Astrocyte (in vitro differentiated cells and primary cell): ENCODE results near the gene LMTK3. TPM values are rescaled to one million over a fixed set of nuclear protein-coding genes. Genes with fewer than 3 reads are reported as not detected.
"Not testable (repeated sequence)": the region's sequence is repeated elsewhere in the genome, so short reads cannot be mapped to it uniquely, and the experiment has no call there.

Experiments
- DNase-seq: peaks from one replicate; pipeline ENCODE4 v3.0.0-alpha.2; 2010; ENCODE audit warnings: low read depth
- FAIRE-seq: peaks from 2 replicates; lab custom pipeline; 2011; peaks lifted over from hg19 to GRCh38; lab: Jason Lieb, UNC
- H2AFZ ChIP-seq: 2 replicates; pipeline ENCODE4 v1.6.0; 2012; ENCODE audit warnings: low read depth, low read length, inconsistent platforms
- H3K27ac ChIP-seq: 2 replicates; pipeline ENCODE4 v1.5.1; 2011; ENCODE audit warnings: low read depth, low read length, inconsistent platforms
- H3K27me3 ChIP-seq: 2 replicates; pipeline ENCODE4 v1.6.0; 2011; ENCODE audit warnings: low read length, inconsistent platforms; ENCODE audit not compliant: insufficient read depth
- H3K36me3 ChIP-seq: 2 replicates; pipeline ENCODE4 v1.5.1; 2011; ENCODE audit warnings: low read length, inconsistent platforms; ENCODE audit not compliant: insufficient read depth
- H3K4me1 ChIP-seq: 2 replicates; pipeline ENCODE4 v1.5.1; 2011; ENCODE audit warnings: low read length, inconsistent platforms; ENCODE audit not compliant: insufficient read depth
- H3K4me2 ChIP-seq: 2 replicates; pipeline ENCODE4 v1.6.0; 2012; ENCODE audit warnings: low read length, inconsistent platforms
- H3K4me3 ChIP-seq: 2 replicates; pipeline ENCODE4 v1.5.1; 2011; ENCODE audit warnings: low read depth, mild to moderate bottlenecking, low read length, inconsistent platforms; ENCODE audit not compliant: insufficient read depth
- H3K79me2 ChIP-seq: 2 replicates; pipeline ENCODE4 v1.6.0; 2012; ENCODE audit warnings: mild to moderate bottlenecking, low read length, inconsistent platforms; ENCODE audit not compliant: insufficient read depth
- H3K9ac ChIP-seq: 2 replicates; pipeline ENCODE4 v1.6.0; 2012; ENCODE audit warnings: mild to moderate bottlenecking, low read length, inconsistent platforms
- H3K9me3 ChIP-seq: 2 replicates; pipeline ENCODE4 v1.5.1; 2012; ENCODE audit warnings: low read depth, mild to moderate bottlenecking, low read length, inconsistent platforms; ENCODE audit not compliant: insufficient read depth
- H4K20me1 ChIP-seq: 2 replicates; pipeline ENCODE4 v1.6.0; 2012; ENCODE audit warnings: low read length, inconsistent platforms; ENCODE audit not compliant: insufficient read depth
- H3K27ac Mint-ChIP-seq: one replicate; pipeline ENCODE4 v1.8.0; 2021; ENCODE audit warnings: mild to moderate bottlenecking, mixed read lengths; ENCODE audit not compliant: unreplicated experiment
- H3K27me3 Mint-ChIP-seq: one replicate; pipeline ENCODE4 v1.8.0; 2021; ENCODE audit warnings: low read depth, mixed read lengths; ENCODE audit not compliant: unreplicated experiment
- H3K36me3 Mint-ChIP-seq: one replicate; pipeline ENCODE4 v1.8.0; 2021; ENCODE audit warnings: low read depth, mixed read lengths; ENCODE audit not compliant: unreplicated experiment
- H3K4me1 Mint-ChIP-seq: one replicate; pipeline ENCODE4 v1.8.0; 2021; ENCODE audit warnings: low read depth, mixed read lengths; ENCODE audit not compliant: unreplicated experiment
- H3K4me3 Mint-ChIP-seq: one replicate; pipeline ENCODE4 v1.8.0; 2021; ENCODE audit warnings: mild to moderate bottlenecking, moderate library complexity, mixed read lengths; ENCODE audit not compliant: unreplicated experiment
- H3K9me3 Mint-ChIP-seq: one replicate; pipeline ENCODE4 v1.8.0; 2021; ENCODE audit warnings: mild to moderate bottlenecking, mixed read lengths; ENCODE audit not compliant: unreplicated experiment
- EZH2 ChIP-seq: IDR thresholded peaks from 2 replicates; pipeline ENCODE4 v1.6.1; 2012; ENCODE audit warnings: mild to moderate bottlenecking, low read length, inconsistent platforms; ENCODE audit not compliant: insufficient read depth
- total RNA-seq: library from RNA; stranded (reverse); gene quantifications from 2 replicates; pipeline ENCODE4 v1.2.1, GENCODE V29; 2021
- TF ChIP-seq, protein P1 (sequence below): IDR thresholded peaks from 2 replicates; pipeline ENCODE4 v1.5.1; 2011; ENCODE audit warnings: low read depth, mild to moderate bottlenecking, inconsistent platforms, low read length, moderate library complexity; ENCODE audit not compliant: insufficient read depth

The LMTK3 gene
- total RNA-seq, 1 donor from 2014 or later: 6.2 TPM

DNA sequence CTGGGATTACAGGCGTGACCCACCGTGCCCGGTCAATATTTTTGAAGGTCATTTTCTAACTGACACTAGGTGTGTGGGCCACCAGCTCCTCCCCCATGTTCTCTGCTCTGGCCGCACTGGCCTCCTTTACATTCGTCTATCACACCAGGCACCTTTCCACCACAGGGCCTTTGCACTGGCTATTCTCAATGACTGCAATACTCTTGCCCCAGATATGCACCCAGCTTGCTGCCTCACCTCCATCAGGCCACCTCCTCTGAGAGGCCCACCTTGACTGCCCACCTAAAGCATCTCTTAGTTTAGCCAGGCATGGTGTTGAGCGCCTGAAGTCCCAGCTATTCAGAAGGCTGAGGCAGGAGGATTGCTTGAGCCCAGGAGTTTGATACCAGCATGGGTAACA is 30.2 kb upstream of the LMTK3 start:
- Mint-ChIP-seq H3K36me3 (no peaks in the 10 kb centered on the region), H3K4me1 (peaks cover 3% of the 10 kb centered on the region), H3K9me3 (no peaks in the 10 kb centered on the region), H3K27ac (peak overlapping the region; percentile 53), H3K4me3 (no peak overlapping the region), H3K27me3 (no peaks in the 10 kb centered on the region)
- peaks cover 5% of the 10 kb centered on the region for H3K4me1 ChIP-seq
- DNase-seq (no peak), FAIRE-seq (no peak)
- no peaks in the 10 kb centered on the region for H3K9me3 ChIP-seq
- H3K27ac ChIP-seq: no peak overlapping the region
- no peak overlapping the region for H3K4me3 ChIP-seq
- no peak overlapping the region for H3K9ac ChIP-seq
- H4K20me1 ChIP-seq: no peaks in the 10 kb centered on the region
- no peak overlapping the region for H2AFZ ChIP-seq
- no peaks in the 10 kb centered on the region for H3K36me3 ChIP-seq
- no peaks in the 10 kb centered on the region for H3K27me3 ChIP-seq
- no peaks in the 10 kb centered on the region for H3K79me2 ChIP-seq
- H3K4me2 ChIP-seq: no peak overlapping the region
- TF ChIP-seq EZH2: no peak
- TF ChIP-seq, protein P1, sequence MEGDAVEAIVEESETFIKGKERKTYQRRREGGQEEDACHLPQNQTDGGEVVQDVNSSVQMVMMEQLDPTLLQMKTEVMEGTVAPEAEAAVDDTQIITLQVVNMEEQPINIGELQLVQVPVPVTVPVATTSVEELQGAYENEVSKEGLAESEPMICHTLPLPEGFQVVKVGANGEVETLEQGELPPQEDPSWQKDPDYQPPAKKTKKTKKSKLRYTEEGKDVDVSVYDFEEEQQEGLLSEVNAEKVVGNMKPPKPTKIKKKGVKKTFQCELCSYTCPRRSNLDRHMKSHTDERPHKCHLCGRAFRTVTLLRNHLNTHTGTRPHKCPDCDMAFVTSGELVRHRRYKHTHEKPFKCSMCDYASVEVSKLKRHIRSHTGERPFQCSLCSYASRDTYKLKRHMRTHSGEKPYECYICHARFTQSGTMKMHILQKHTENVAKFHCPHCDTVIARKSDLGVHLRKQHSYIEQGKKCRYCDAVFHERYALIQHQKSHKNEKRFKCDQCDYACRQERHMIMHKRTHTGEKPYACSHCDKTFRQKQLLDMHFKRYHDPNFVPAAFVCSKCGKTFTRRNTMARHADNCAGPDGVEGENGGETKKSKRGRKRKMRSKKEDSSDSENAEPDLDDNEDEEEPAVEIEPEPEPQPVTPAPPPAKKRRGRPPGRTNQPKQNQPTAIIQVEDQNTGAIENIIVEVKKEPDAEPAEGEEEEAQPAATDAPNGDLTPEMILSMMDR: no peak

DNA sequence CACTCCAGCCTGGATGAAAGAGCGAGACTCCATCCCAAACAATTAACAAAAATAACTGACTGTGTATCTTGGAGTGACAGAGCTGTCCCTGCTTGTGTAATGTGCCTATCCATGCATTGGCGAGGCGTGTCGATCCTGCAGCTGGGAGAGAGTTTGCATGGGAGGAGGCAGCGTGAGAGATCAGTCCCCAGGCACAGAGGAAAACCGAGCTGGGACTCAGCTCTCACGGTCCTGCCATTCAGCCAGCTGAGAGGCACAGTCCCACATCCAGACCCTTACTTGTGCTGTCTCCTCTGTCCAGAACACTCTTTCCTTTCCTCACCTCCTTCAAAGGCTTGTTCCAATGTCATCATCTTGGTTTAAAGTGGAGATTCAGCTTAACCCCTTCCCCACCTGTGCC is 28.5 kb upstream of the LMTK3 start:
- Histone ChIP-seq H3K27ac (no peak overlapping the region), H3K9me3 (no peaks in the 10 kb centered on the region), H3K4me1 (peaks cover 5% of the 10 kb centered on the region), H3K27me3 (no peaks in the 10 kb centered on the region), H3K4me3 (no peak overlapping the region), H2AFZ (no peak overlapping the region), H3K36me3 (no peaks in the 10 kb centered on the region), H3K79me2 (no peaks in the 10 kb centered on the region), H3K4me2 (no peak overlapping the region), H3K9ac (no peak overlapping the region), H4K20me1 (no peaks in the 10 kb centered on the region)
- H3K27ac Mint-ChIP-seq: no peak overlapping the region
- TF ChIP-seq EZH2: no peak
- no peaks in the 10 kb centered on the region for H3K9me3 Mint-ChIP-seq
- FAIRE-seq: no peak
- DNase-seq: no peak
- peaks cover 3% of the 10 kb centered on the region for H3K4me1 Mint-ChIP-seq
- no peaks in the 10 kb centered on the region for H3K27me3 Mint-ChIP-seq
- no peaks in the 10 kb centered on the region for H3K36me3 Mint-ChIP-seq
- H3K4me3 Mint-ChIP-seq: no peak overlapping the region

DNA sequence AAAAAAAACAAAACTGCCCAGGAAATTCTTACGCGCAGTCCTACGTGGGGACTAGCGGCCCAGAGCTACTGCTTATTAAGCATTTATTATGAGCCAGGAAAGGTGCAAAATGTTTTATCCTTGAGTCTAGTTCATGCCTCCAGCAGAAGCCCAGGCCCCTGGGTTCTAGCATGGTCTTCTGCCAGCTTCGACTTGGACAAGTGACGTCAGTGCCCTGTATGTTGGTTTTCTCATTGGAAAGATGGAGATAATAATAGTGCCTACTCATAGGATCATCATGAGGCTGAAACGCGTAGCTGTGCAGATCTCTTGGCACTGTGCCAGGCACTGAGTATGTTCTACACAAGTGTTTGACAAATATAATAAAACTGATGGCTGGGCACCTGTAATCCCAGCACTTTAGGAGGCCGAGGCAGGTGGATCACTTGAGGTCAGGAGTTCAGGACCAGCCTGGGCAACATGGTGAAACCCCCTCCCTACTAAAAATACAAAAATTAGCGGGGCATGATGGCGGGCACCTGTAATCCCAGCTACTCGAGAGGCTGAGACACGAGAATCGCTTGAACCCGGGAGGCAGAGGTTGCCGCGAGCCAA is 28.0 kb upstream of the LMTK3 start:
- Mint-ChIP-seq H3K27ac (no peak overlapping the region), H3K36me3 (no peaks in the 10 kb centered on the region), H3K4me3 (no peak overlapping the region), H3K9me3 (no peaks in the 10 kb centered on the region), H3K27me3 (no peaks in the 10 kb centered on the region), H3K4me1 (peaks cover 3% of the 10 kb centered on the region)
- Histone ChIP-seq H3K9me3 (no peaks in the 10 kb centered on the region), H3K9ac (no peak overlapping the region), H3K27me3 (no peaks in the 10 kb centered on the region), H3K4me1 (peaks cover 5% of the 10 kb centered on the region), H3K4me2 (no peak overlapping the region), H3K79me2 (no peaks in the 10 kb centered on the region), H3K4me3 (no peak overlapping the region), H2AFZ (no peak overlapping the region), H3K27ac (no peak overlapping the region), H3K36me3 (no peaks in the 10 kb centered on the region), H4K20me1 (no peaks in the 10 kb centered on the region)
- DNase-seq: peak; percentile 51
- no peak for FAIRE-seq
- TF ChIP-seq EZH2: no peak

DNA sequence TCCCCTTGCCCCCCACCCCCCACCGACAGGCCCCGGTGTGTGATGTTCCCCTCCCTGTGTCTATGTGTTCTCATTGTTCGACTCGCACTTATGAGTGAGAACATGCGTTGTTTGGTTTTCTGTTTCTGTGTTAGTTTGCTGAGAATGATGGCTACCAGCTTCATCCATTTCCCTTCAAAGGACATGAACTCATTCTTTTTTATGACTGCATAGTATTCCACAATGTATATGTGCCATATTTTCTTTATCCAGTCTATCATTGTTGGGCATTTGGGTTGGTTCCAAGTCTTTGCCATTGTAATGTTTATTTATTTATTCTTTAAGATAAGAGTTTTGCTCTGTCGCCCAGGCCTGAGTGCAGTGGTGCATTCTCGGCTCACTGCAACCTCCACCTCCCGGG is 26.4 kb upstream of the LMTK3 start:
- H3K27ac ChIP-seq, FAIRE-seq, H3K4me1 Mint-ChIP-seq, H3K36me3 ChIP-seq, H3K4me1 ChIP-seq, H3K27ac Mint-ChIP-seq, H3K9me3 Mint-ChIP-seq, H3K9me3 ChIP-seq, H3K27me3 Mint-ChIP-seq, H3K4me2 ChIP-seq, H3K9ac ChIP-seq, DNase-seq, H2AFZ ChIP-seq, H3K4me3 Mint-ChIP-seq, H3K4me3 ChIP-seq, H3K27me3 ChIP-seq, H3K36me3 Mint-ChIP-seq, H3K79me2 ChIP-seq, H4K20me1 ChIP-seq: not testable (repeated sequence)
